ENCODE results near the gene PDE2A. TPM values are rescaled to one million over a fixed set of nuclear protein-coding genes. Genes with fewer than 3 reads are reported as not detected.
A peak's percentile ranks its signal among the peaks of the same experiment; 100 is the strongest.

PDE2A gene
- total RNA-seq, 1 donor from 2014 or later: 63.2 TPM

DNA sequence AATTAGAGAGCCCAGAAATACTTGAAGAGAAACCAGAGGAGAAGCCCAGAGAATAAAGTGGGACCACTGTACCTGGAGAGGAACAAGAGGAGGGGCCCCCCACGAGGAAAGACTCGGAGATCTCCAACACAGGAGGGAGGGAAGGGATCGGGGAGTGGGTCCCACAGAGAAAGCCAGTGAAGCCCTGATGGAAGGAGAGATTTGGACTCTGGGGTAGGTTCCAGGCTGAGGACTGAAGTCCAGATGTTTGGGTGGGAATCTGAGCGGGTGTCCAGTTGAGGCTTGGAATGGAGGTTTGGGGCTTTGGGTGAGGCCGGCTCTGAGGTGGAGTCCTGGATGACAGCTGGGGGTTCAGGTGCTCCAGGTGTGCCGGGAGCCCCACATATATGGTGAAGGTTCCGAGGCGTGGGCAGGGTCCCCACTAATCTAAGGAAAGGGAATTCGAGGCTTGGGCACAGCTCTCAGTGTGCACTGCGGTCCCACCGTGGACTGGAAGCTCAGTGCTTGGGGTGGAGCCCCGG is 32.6 kb downstream of the PDE2A start:
- no peak for DNase-seq (ENCODE audit: low spot score in 2 of 2)
- FAIRE-seq: no peak

DNA sequence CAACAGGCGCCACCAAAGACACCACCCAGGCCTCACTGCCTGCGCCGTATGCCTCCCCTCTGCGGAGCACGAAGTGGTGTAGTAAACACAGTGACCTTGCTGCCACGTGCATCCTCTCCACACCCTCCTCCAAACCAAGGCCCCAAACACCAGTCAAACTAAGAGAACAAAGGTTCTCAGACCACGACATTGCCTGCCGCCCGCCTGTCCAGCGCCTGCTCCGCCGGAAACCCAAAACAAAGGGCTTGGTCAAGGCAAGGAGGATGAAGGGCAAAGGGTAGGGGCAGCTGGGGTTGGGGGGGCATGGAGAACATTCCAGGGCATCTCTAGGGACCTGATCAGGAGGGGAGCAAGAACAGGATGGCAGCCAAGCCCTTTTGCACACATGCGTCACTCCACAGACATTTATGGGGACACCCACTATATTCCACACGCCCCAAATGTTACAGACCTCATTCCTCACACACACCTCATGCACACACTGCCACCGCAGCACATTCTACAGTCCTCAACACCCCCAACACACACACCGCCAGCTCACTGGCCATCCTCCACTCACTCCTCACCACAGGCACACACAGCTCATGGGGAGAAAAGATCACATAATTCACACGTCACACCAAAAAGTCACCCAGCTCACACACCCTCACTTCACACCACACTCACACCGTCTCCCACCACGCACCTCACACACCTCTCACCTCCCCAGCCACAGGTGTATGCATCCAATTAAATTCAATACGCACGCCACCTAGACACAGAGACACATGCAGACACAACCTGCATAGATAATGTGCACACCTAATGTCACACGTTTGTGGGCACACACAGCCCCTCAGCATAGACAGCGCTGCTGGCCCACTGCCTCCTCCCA is 34.5 kb downstream of the PDE2A start:
- no peak for FAIRE-seq
- DNase-seq (ENCODE audit: low spot score in 2 of 2): no peak

DNA sequence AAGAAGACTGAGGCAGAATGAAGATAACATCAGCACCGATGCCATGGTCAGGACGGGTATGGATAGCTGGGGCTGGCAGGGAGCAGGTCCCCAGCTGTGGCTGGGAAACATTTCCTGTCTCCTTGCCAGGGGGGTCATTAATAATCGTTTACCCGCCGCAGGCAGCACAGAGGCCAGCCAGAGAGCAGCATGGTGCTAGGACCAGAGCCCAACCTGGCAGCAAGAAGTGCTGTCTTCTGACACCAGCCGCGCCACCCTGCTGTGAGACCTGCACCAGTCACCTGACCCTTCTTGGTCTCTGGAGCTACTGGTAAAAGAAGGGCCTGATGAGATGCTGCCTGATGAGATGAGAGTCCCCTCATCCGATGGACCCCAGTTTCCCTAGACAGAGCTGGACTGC is 36.3 kb downstream of the PDE2A start:
- no peak for FAIRE-seq
- DNase-seq (ENCODE audit: low spot score in 2 of 2): no peak

DNA sequence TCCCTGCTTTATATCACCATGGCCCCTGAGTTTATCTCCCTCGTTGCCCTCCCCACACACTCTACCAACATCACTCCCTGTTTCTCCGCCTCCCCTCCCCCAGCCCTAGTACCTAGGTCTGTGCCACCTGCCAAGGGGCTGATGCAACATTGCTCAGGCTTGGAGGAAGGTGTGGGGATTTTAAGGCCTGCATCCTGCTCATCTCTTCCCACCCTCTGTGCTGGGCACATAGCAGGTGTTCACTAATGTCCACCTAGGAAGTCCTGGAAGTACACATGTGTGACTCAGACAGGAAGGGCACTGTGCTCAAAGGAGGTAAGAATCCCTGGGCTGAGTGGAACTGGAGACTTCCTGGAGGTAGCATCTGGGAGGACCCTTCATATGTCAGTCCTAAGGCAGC is 37.0 kb downstream of the PDE2A start:
- DNase-seq (ENCODE audit: low spot score in 2 of 2) (no peak), FAIRE-seq (no peak)

DNA sequence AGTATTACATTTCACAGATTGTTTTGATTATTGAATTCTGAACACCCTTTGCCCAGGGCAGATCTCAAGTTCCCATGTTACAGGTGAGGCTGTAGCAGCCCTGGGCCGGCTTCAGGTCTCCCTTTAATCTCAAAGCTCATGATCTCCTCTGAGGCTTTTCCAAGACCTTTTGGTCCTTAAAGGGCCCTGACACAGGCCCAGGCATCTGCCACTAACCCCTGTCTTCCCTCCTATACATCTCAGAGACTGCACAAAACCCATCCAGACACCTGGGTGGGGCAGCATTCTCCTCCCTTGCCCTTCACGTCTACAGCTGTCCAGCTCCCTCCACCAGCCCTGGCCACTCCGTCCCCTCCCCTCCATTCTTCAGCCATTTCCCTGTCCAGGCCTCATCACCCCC is 37.8 kb downstream of the PDE2A start:
- DNase-seq (ENCODE audit: low spot score in 2 of 2) (no peak), FAIRE-seq (no peak)

DNA sequence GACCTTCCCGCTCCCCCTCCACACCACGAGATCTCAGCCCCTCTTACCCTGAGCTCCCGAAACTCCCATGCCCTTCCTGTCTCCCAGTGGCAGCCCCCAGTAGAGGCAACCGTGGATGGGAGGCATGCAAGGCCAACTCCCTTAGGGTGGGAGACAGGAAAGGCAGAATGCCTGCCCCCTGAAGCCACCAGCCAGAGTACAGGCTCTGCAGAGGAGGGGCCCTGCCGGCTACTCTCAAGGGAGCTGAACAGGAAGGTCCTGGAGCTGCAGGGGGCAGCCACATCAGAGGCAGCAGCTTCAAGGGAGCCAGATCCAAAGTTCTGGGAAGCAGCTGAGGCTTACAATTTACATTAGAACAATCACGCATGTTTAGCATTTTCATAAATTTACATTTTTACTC is 38.3 kb downstream of the PDE2A start:
- FAIRE-seq (no peak), DNase-seq (ENCODE audit: low spot score in 2 of 2) (no peak)

DNA sequence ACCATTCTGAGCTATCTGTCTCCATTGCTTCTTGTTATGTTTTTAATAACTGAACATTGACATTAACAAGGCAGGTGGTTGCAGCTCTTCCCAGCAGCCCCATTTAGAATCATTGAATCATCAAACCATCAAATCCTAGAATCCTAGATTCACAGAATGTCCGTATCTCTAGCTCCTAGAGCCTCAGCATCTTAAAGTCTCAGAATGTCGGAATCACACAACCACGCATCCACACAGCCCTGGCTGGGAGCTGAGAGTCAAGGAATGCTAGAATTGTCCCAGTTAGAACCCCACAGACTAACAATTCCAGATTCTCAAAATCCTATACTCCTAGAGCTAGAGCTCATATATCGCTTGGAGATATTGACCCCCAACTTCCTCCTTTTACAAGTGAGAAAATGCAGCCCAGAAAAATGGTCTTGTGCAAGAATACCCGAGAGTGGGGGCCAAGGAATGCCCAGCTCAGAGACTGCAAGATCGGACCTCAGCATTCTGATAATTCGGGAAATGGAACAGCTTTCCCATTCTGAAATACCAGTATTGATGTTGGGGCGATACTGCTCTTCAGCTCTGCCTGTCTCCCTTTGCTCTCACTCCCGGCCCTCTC is 38.8 kb downstream of the PDE2A start:
- FAIRE-seq: no peak

DNA sequence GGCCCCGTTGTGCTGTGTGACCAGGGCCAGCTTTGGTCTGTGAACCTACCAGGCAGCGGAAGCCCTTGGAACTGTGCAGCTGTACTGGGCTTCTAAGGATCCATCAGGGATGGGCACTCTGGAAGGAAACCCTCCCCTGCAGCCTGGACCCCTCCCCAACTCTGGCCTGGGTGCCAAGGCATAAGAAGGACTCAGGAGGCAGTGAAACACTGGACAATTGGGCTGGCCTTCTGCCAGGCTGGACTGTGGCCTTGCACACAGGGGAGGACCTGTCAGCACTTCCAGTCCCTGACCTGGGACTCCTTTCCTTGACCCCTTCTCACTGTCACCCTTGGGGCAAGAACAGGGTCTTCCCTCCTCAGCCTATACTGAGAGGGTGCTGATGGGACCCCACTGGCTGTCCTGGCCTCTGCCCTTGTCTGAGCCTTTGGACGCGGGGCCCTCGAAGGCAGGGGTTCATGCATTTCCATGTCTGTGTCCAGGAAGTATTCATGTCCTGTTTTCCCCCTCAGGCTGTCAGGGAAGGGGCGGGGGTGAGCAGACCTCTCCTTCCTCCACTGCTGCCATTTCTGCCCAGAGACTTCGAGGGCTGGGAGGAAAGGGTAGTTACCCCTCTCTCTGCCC is 39.6 kb downstream of the PDE2A start:
- DNase-seq (ENCODE audit: low spot score in 2 of 2) (no peak), FAIRE-seq (no peak)

More for the DNA sequence above, 38.8 kb downstream of the PDE2A start:
- DNase-seq (ENCODE audit: low spot score in 2 of 2): no peak

DNA sequence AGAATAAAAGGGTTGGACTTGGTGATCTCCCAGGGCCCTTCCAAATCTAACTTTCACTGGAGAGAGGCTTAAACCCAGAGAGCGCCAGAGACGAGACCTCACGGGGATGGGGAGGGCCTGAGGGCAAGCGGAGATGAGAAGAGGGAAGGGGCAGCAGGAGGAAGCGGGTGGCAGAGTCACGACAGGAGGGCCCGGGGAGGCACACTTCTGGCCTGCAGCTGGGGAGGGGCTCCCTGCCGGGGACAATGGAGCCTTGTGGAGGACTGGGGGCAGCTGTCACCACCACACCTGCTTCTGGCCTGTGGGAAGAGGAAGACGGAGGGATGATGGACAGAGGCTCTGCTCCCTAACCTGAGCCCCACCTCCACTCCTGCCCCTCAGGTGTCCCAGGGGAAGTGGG is 40.2 kb downstream of the PDE2A start:
- DNase-seq (ENCODE audit: low spot score in 2 of 2): no peak
- no peak for FAIRE-seq

DNA sequence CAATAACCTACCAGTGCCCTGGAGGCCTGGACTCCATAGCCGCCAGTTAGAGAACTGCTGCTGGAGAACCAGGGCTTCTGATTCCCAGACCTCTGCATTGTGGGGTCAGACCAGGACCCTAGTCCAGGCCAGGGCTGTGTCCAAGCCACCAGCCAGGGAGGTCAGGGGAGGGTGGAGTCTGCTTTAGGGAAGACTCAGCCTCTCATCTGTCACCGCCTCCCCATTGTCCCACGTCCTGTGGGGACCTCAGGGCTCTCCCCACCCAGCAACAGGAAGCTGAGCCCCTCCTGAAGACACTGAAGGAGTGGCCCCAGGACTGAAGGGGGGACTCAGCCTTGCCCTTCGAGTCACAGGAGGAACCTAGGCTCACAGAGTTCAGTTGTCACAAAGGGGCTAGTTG is 41.2 kb downstream of the PDE2A start:
- no peak for DNase-seq (ENCODE audit: low spot score in 2 of 2)
- FAIRE-seq: no peak

DNA sequence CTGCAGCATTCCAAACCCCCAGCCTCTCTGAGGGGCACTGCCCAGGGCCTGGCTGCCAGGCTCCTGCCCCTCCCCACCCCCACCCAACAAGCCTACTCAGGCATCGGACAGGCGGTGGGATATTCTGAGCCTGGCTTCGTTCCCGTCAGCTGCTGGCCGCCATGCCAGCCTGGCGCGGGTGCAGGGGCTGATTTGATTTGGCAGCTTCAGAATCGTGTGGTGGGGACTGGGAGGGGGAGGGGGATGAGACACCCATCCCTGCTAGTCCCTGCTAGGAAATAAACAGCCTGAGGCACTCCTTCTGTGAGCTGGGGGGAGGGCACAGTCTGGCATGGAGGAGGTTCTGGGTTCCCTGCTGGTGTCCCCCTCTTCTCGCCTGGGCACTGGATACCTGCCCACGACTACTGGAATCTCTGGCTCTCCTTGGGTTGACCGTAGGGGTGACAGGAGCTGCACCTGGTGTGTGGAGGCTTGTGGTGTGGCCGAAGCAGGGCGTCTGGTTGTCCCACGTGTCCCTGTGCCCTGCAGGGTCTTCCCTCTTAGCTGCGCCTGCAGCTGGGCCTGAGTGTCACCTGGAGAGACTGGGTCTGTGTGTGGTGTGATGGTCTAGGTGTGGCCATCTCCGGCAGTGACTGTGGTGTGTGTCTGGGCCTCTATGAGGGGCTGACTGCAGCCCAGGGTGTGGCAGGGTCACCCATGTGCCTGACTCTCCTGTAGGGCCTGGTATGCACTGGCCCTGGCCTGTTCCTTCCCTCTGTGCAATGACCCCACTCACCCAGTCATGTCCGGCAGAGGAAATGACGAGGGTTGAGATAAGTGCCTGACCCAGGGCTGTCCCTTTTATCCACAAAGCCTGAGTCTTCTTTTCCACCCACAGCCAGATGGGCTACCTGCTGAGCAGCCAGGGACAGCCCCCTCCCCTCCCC is 42.2 kb downstream of the PDE2A start:
- DNase-seq (ENCODE audit: low spot score in 2 of 2) (no peak), FAIRE-seq (no peak)

DNA sequence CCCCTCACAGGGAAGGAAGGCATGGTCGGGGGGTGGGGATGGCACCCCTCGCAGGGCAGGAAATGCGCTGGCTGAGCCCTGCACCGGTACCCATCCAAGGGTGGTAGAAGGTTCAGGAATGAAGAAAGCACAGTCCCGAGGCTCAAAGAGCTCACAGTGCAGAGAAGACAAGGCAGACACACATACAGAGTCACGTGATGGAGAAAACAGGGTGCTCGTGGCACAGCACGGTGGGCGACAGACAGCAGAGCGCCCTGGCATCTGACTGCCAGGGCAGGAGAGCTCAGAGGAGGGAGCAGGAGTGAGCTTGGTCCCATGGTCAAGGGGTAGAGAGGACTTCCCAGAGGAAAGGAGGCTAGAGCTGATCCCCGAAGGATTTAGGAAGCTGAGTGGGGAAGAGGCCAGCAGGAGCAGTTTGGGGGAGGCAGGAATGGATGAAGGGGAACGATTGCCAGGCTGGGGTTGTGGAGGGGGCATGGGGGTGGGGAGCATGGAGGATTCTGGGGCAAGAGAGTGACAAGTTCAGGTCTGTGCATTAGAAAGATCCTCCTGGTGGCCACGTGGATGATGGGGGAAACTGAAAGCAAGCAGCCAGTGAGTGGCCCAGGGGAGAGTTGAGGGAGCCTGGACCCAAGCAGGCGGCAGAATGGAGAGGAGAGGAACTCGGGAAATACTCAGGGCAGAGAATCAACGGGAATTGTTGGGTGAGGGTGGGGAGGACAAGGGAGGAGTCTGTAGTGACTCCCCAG is 43.9 kb downstream of the PDE2A start:
- FAIRE-seq (no peak), DNase-seq (ENCODE audit: low spot score in 2 of 2) (no peak)

DNA sequence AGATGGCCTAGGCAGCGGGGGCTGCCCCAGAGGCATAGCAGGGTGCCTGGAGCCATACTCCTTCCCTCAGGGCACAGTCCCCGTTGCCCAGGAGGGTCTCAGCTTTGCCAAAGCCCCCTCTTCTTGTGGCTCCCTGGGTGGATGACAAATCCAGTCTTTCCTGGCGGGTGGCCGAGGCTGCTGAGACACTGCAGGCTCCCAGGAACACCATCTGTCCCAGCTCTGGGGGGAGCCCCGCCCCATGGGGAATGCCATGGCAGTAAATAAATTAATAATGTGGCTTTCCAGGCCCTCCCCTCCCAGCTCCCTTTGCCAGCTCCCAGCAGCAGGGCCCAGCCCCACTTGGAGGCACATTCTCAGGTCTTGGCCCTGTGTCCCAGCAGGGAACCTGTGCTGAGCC is 45.0 kb downstream of the PDE2A start:
- FAIRE-seq: no peak
- DNase-seq (ENCODE audit: low spot score in 2 of 2): no peak

DNA sequence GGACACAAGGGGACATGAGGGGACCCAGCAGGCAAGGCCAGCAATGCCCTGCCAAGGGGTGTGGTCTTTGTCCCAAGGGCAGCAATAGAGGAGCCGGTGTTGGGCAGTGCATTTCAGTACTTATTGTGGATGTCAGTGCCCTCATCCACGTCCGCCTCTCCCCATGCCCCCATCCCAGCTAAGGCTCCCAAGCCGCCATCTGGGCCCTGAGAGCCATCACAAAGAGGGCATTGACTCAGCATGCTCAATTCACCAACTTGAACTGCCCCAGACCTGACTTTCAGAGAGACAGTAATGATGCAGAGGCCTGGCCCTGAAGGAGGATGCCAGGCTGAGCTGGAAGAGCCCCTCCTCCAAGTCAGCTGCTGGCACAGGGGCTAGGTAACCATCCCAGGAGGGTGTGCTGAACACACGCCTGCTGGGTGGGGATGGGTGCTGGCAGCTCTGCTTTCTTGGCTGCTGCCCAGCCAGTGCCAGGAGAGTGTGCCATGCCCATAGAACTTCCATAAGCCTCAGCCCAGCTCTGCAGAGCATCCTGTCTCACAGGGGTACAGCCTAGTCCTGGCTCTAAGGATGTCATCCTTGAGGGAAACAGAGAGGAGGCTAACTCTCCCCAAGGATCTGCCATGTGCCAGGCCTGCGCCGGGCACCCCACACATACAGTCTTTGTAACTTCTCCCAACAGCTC is 46.5 kb downstream of the PDE2A start:
- FAIRE-seq (no peak), DNase-seq (ENCODE audit: low spot score in 2 of 2) (peak in 1 of 2 donors; percentile 66)

DNA sequence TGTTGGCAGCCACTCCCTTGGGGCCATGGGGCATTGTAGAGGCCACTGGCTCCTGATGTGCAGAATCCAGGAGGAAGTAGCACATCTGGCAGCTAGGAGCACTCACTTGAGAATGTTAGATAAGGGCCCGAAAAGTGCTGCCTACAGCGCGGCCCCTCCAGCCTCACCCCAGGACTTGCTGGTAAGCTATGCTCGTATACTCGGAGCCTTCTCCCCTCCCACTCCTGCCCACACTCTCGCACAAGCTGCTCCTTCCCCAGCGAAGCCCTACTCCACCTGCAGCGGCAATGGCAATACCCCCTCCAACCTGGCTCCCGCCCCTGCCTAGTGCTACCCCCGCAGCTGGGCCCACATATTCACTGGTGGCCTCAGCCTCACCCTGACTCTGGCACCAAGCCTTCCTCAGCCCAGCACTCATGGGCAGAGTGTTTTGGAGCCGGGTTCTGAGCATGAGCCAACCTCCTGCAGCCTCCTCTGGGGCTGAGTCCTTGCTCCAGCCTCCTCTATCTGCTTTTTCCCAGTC is 47.7 kb downstream of the PDE2A start:
- DNase-seq (ENCODE audit: low spot score in 2 of 2): no peak
- no peak for FAIRE-seq

DNA sequence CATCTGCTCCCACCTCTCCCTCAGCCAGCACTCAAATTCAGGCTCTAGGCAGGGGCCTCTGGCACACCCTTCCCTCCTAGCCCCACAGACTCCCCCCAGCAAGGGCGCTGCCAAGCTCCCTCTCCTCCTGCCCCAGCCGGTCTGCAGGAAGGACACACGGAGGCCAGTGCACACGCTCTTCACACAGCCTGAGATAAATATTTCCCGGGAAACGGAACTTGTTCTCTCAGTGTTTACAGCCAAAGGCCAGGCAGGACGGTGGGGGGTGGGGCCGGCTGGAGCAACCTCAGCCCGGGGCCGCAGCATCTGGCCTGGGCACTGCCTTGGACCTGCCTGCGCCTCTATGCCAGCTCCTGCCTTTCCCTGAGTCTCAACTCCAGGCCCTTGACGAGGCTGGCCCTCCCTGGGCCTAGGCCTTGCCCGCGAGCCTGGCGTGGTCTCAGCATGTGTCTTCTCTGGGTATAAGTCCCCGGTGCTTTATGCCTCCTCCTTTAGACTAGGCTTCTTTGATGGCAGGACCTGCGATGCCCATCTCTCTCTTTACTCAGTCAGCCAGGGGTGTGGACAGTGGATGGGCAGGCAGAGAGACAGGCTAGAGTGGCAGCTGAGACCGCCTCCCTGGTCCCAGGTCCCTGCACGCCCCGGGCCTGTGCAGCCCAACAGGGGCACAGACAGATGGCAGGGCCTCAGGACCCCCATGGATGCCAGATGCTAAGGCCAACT is 48.4 kb downstream of the PDE2A start:
- no peak for DNase-seq (ENCODE audit: low spot score in 2 of 2)
- no peak for FAIRE-seq

DNA sequence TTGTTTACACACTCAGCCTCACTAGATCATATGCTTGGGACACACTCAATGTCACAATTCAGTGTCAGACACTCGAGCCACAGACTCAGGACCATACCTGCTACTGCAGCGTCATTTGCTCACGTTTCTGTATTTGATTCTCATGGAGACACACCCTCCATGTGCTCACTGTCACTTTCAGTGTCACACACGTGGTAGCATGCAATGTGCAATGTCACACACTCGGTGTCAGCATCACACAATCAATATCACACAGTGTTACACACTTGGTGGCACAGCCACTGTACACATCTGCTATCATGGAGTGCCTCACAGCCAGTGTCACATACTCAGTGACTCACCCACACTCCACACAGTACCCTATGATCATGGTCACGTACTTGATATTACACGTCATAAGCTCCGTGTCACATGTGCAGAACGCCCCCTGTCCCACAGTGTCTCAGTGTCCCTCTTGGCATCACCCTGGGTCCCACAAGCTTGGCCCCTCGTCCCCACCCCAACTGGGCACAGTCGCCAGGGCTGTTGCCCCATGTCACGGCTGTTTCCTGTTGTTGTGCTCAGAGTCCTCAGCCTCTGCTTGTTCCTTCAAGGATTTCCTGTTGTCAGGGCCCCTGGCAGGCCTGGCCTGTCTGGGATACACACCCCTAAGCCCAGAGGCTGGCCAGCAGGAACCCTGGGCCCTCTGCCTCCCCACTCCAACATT is 49.6 kb downstream of the PDE2A start:
- FAIRE-seq (no peak), DNase-seq (ENCODE audit: low spot score in 2 of 2) (no peak)

DNA sequence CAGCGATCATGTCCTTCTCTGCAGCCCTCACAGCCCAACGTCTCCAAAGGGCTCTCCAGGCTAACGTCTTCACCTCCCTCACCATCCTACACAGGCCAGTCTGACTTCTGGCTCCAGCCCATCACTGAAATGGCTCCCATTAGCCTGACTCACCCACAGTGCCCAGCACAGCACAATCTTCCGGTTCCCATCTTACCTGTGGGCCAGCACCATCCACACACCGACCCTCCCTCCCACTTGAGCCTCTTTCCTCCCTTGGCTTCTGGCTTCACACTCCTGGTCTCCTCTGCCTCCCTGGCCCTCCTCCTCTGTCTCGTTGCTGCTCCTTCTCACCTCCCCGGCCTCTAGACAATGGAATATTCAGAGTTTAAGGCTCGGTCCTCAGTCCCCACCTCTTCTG is 51.2 kb downstream of the PDE2A start:
- FAIRE-seq: no peak
- no peak for DNase-seq (ENCODE audit: low spot score in 2 of 2)

Measured in frontal cortex (tissue), 4 donors.